Measurements from ENCODE around the gene CLEC4D. TPM values are rescaled to one million over a fixed set of nuclear protein-coding genes. Genes with fewer than 3 reads are reported as not detected.

Gene CLEC4D
- polyA plus RNA-seq (2011; rRNA removed): not detected in 2 replicates
- polyA plus RNA-seq (2012; cell fraction: cytosol; rRNA removed): not detected in 2 replicates
- polyA plus RNA-seq (2012; cell fraction: nucleus; rRNA removed): not detected in 2 replicates
- not detected in 3 replicates for polyA plus RNA-seq (2017; fragmentation: RNase III; extraction: RNeasy Plus Mini Kit Qiagen cat#74134 plus additional on column Dnase treatment)
- not detected in 2 replicates for polyA minus RNA-seq (2011; rRNA and poly(A)+ RNA removed)

GRCh38 chr12:8513256-8513655 lies at the start of gene CLEC4D:
Gene CLEC4D (plus strand): TSS chr12:8513503. CDS start chr12:8513733, 230 bp downstream.
- WGBS (ENCODE audit: missing lambda C conversion rate): 41% methylated on average over 4 of the region's 4 CpGs
- no peak for FAIRE-seq
- Histone ChIP-seq H3K4me2 (no peak within 1 kb of the TSS), H3K4me3 (no peak within 1 kb of the TSS), H3K9me3 (no peaks in the 10 kb centered on the region), H3K27ac (no peak within 1 kb of the TSS), H3K4me1 (no peaks in the 10 kb centered on the region)
- TF ChIP-seq HOXA7 (CRISPR knock-in tag; IDR thresholded peaks at IDR 0.05): no peak
- no peak for TF ChIP-seq CHD4 (IDR thresholded peaks at IDR 0.05; ENCODE audit: borderline replicate concordance)
- TF ChIP-seq HOXB5 (CRISPR knock-in tag; IDR thresholded peaks at IDR 0.05): no peak
- no peak for TF ChIP-seq EHMT2 (IDR thresholded peaks at IDR 0.05; ENCODE audit: low read depth)
- no peak for TF ChIP-seq ZFP36 (IDR thresholded peaks at IDR 0.05; ENCODE audit: borderline replicate concordance, partially characterized antibody)
- no peak for TF ChIP-seq CTCF (IDR thresholded peaks at IDR 0.05)
- TF ChIP-seq, protein P1, sequence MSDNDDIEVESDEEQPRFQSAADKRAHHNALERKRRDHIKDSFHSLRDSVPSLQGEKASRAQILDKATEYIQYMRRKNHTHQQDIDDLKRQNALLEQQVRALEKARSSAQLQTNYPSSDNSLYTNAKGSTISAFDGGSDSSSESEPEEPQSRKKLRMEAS (IDR thresholded peaks at IDR 0.05): no peak
- TF ChIP-seq RAD21 (conservative IDR thresholded peaks at IDR 0.05 in 1 of 2, IDR thresholded peaks at IDR 0.05 in 1 of 2): no peak
- TF ChIP-seq RCOR1 (IDR thresholded peaks at IDR 0.05; ENCODE audit: low read depth, low read length): no peak
- TF ChIP-seq TFCP2L1 (CRISPR knock-in tag; IDR thresholded peaks at IDR 0.05): no peak
- no peak for TF ChIP-seq POLR2A (IDR thresholded peaks at IDR 0.05; ENCODE audit: low read length)
- TF ChIP-seq, protein P2, sequence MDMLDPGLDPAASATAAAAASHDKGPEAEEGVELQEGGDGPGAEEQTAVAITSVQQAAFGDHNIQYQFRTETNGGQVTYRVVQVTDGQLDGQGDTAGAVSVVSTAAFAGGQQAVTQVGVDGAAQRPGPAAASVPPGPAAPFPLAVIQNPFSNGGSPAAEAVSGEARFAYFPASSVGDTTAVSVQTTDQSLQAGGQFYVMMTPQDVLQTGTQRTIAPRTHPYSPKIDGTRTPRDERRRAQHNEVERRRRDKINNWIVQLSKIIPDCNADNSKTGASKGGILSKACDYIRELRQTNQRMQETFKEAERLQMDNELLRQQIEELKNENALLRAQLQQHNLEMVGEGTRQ (IDR thresholded peaks at IDR 0.05): no peak
- no peak for TF ChIP-seq E2F6 (IDR thresholded peaks at IDR 0.05; ENCODE audit: borderline replicate concordance, low read depth)
- no peak for TF ChIP-seq GATA3 (IDR thresholded peaks at IDR 0.05; ENCODE audit: borderline replicate concordance)
- TF ChIP-seq ZC3H11A (IDR thresholded peaks at IDR 0.05): no peak
- TF ChIP-seq, protein P3, sequence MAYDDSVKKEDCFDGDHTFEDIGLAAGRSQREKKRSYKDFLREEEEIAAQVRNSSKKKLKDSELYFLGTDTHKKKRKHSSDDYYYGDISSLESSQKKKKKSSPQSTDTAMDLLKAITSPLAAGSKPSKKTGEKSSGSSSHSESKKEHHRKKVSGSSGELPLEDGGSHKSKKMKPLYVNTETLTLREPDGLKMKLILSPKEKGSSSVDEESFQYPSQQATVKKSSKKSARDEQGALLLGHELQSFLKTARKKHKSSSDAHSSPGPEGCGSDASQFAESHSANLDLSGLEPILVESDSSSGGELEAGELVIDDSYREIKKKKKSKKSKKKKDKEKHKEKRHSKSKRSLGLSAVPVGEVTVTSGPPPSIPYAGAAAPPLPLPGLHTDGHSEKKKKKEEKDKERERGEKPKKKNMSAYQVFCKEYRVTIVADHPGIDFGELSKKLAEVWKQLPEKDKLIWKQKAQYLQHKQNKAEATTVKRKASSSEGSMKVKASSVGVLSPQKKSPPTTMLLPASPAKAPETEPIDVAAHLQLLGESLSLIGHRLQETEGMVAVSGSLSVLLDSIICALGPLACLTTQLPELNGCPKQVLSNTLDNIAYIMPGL (CRISPR knock-in tag; IDR thresholded peaks at IDR 0.05; ENCODE audit: borderline replicate concordance): no peak
- no peak for TF ChIP-seq ELK1 (IDR thresholded peaks at IDR 0.05; ENCODE audit: low read depth, low read length)
- TF ChIP-seq FOSL2 (IDR thresholded peaks at IDR 0.05): no peak
- TF ChIP-seq FOSL2 (CRISPR knock-in tag; IDR thresholded peaks at IDR 0.05): no peak
- no peak for ATAC-seq
- POLR2A ChIA-PET: no interaction called here
- DNase-seq (ENCODE audit: low read depth in 1 of 2, low spot score in 1 of 2): no peak
- CTCF ChIA-PET: interaction anchor here (0.7 kb wide), 1 partner anchor 9 kb away, joined by 3 read pairs; no protein-coding TSS in a partner anchor

- ATAC-seq (no peak), FAIRE-seq (no peak), DNase-seq (ENCODE audit: low read depth in 1 of 2, low spot score in 1 of 2) (no peak)
- TF ChIP-seq MAFK (IDR thresholded peaks at IDR 0.05; ENCODE audit: partially characterized antibody) (no peak), TFCP2L1 (CRISPR knock-in tag; IDR thresholded peaks at IDR 0.05) (no peak), PHF8 (IDR thresholded peaks at IDR 0.05; ENCODE audit: borderline replicate concordance, low read depth) (no peak), RARB (CRISPR knock-in tag; IDR thresholded peaks at IDR 0.05) (no peak), HDAC2 (IDR thresholded peaks at IDR 0.05) (no peak), HEYL (CRISPR knock-in tag; IDR thresholded peaks at IDR 0.05) (no peak), CBX2 (IDR thresholded peaks at IDR 0.05; ENCODE audit: borderline replicate concordance, low read depth) (no peak), NPAS2 (CRISPR knock-in tag; IDR thresholded peaks at IDR 0.05; ENCODE audit: borderline replicate concordance) (no peak), RNF2 (IDR thresholded peaks at IDR 0.05; ENCODE audit: borderline replicate concordance, low read depth) (no peak)
- CTCF ChIA-PET: no interaction called here
- 0% methylated on average over 2 of the region's 2 CpGs for WGBS (ENCODE audit: missing lambda C conversion rate)
- H3K4me1 ChIP-seq: no peaks in the 10 kb centered on the region
- no peak overlapping the region for H3K4me2 ChIP-seq
- no peaks in the 10 kb centered on the region for H3K9me3 ChIP-seq
- no peak overlapping the region for H3K4me3 ChIP-seq
- POLR2A ChIA-PET: no interaction called here
- no peak overlapping the region for H3K27ac ChIP-seq
These were observed 47.9 kb upstream of the CLEC4D start for GRCh38 chr12:8465301-8465996.
